ENCODE data around the gene CRABP2. TPM values are rescaled to one million over a fixed set of nuclear protein-coding genes. Genes with fewer than 3 reads are reported as not detected.

The CRABP2 gene
- total RNA-seq, 1 experiment from 2014 or later: 1.1 TPM

GRCh38 chr1:156711011-156711817 is 5.8 kb upstream of the CRABP2 start:
- TF ChIP-seq EZH2 (IDR thresholded peaks at IDR 0.05; ENCODE audit: borderline replicate concordance, low read depth, low read length, poor library complexity, severe bottlenecking) (no peak), CTCF (conservative IDR thresholded peaks at IDR 0.05; ENCODE audit: low read depth, low read length) (no peak)
- Histone ChIP-seq H3K36me3 (ENCODE audit: insufficient read depth, low read length, poor library complexity, severe bottlenecking) (no peaks in the 10 kb centered on the region), H3K9me3 (ENCODE audit: low read depth, low read length, poor library complexity, severe bottlenecking) (no peaks in the 10 kb centered on the region), H3K4me3 (ENCODE audit: low read depth, low read length, poor library complexity, severe bottlenecking) (no peak overlapping the region), H3K27ac (ENCODE audit: low read depth, low read length, poor library complexity, severe bottlenecking) (no peak overlapping the region), H3K27me3 (replicated peaks; ENCODE audit: insufficient read depth, low read depth, low read length, poor library complexity) (no peaks in the 10 kb centered on the region), H3K4me1 (ENCODE audit: insufficient read depth, low read length, poor library complexity, severe bottlenecking) (peaks cover 3% of the 10 kb centered on the region)
- intact Hi-C loops (cut with micrococcal nuclease; ENCODE audit: unreplicated experiment): no loop called here
- DNase-seq (ENCODE audit: low spot score): no peak
- BruUV-seq (replicated peaks): no TSS peak
- ChIA-PET CTCF (interaction anchor here (1.2 to 1.3 kb wide), 2 partner anchors 16 to 21 kb away, joined by 4 read pairs; no protein-coding TSS in a partner anchor), POLR2A (ENCODE audit: low non-redundant PET) (no interaction called here)

- Histone ChIP-seq H3K9me3 (ENCODE audit: low read depth, low read length, poor library complexity, severe bottlenecking) (no peaks in the 10 kb centered on the region), H3K27me3 (replicated peaks; ENCODE audit: insufficient read depth, low read depth, low read length, poor library complexity) (peaks cover 1% of the 10 kb centered on the region), H3K27ac (ENCODE audit: low read depth, low read length, poor library complexity, severe bottlenecking) (no peak overlapping the region), H3K36me3 (ENCODE audit: insufficient read depth, low read length, poor library complexity, severe bottlenecking) (no peaks in the 10 kb centered on the region), H3K4me1 (ENCODE audit: insufficient read depth, low read length, poor library complexity, severe bottlenecking) (peaks cover 14% of the 10 kb centered on the region), H3K4me3 (ENCODE audit: low read depth, low read length, poor library complexity, severe bottlenecking) (no peak overlapping the region)
- no TSS peak for BruUV-seq (replicated peaks)
- intact Hi-C loops (cut with micrococcal nuclease; ENCODE audit: unreplicated experiment): no loop called here
- ChIA-PET POLR2A (ENCODE audit: low non-redundant PET) (no interaction called here), CTCF (interaction anchor here (1.3 kb wide), 1 partner anchor 17 kb away, joined by 4 read pairs; no protein-coding TSS in a partner anchor)
- TF ChIP-seq CTCF (conservative IDR thresholded peaks at IDR 0.05; ENCODE audit: low read depth, low read length) (no peak), EZH2 (IDR thresholded peaks at IDR 0.05; ENCODE audit: borderline replicate concordance, low read depth, low read length, poor library complexity, severe bottlenecking) (no peak)
- DNase-seq (ENCODE audit: low spot score): no peak
These were observed 4.5 kb upstream of the CRABP2 start for GRCh38 chr1:156709757-156710489.

GRCh38 chr1:156709031-156709430 is 3.6 kb upstream of the CRABP2 start:
- no peak for DNase-seq (ENCODE audit: low spot score)
- ChIA-PET CTCF (no interaction called here), POLR2A (ENCODE audit: low non-redundant PET) (no interaction called here)
- BruUV-seq (replicated peaks): no TSS peak
- H3K27me3 ChIP-seq (replicated peaks; ENCODE audit: insufficient read depth, low read depth, low read length, poor library complexity): peaks cover 5% of the 10 kb centered on the region
- H3K4me1 ChIP-seq (ENCODE audit: insufficient read depth, low read length, poor library complexity, severe bottlenecking): peaks cover 23% of the 10 kb centered on the region
- TF ChIP-seq EZH2 (IDR thresholded peaks at IDR 0.05; ENCODE audit: borderline replicate concordance, low read depth, low read length, poor library complexity, severe bottlenecking) (no peak), CTCF (conservative IDR thresholded peaks at IDR 0.05; ENCODE audit: low read depth, low read length) (no peak)
- no peaks in the 10 kb centered on the region for H3K36me3 ChIP-seq (ENCODE audit: insufficient read depth, low read length, poor library complexity, severe bottlenecking)
- H3K27ac ChIP-seq (ENCODE audit: low read depth, low read length, poor library complexity, severe bottlenecking): no peak overlapping the region
- intact Hi-C loops (cut with micrococcal nuclease; ENCODE audit: unreplicated experiment): no loop called here
- no peak overlapping the region for H3K4me3 ChIP-seq (ENCODE audit: low read depth, low read length, poor library complexity, severe bottlenecking)
- no peaks in the 10 kb centered on the region for H3K9me3 ChIP-seq (ENCODE audit: low read depth, low read length, poor library complexity, severe bottlenecking)

Measured in A673 (cell line).